ENCODE results near the gene PTPRE.

DNA sequence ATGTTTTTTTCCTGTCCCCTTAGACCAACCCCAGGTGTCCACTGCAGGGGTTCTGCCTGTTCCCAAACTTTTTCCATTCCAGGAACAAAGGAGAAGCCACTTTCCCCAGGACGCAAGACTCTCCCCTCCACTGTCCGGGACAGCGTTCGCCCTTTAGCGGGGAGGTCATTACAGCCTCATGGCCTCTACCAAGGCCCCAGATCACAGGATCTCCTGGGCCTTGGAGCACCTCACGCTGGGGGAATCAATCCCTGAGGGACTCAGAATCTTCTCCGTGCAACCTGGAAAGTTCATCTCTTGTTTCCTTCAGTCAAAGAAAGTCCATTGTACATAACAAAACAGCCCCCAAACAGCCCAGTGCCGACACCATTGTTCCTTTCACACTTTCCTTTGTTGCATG, 178.1 kb downstream of the PTPRE start:
- TF ChIP-seq, protein P1, sequence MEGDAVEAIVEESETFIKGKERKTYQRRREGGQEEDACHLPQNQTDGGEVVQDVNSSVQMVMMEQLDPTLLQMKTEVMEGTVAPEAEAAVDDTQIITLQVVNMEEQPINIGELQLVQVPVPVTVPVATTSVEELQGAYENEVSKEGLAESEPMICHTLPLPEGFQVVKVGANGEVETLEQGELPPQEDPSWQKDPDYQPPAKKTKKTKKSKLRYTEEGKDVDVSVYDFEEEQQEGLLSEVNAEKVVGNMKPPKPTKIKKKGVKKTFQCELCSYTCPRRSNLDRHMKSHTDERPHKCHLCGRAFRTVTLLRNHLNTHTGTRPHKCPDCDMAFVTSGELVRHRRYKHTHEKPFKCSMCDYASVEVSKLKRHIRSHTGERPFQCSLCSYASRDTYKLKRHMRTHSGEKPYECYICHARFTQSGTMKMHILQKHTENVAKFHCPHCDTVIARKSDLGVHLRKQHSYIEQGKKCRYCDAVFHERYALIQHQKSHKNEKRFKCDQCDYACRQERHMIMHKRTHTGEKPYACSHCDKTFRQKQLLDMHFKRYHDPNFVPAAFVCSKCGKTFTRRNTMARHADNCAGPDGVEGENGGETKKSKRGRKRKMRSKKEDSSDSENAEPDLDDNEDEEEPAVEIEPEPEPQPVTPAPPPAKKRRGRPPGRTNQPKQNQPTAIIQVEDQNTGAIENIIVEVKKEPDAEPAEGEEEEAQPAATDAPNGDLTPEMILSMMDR (IDR thresholded peaks at IDR 0.05): no peak
- TF ChIP-seq POLR2A (IDR thresholded peaks at IDR 0.05): no peak

Measured in body of pancreas (tissue), 4 donors.